ENCODE data around the gene SHMT2. TPM values are rescaled to one million over a fixed set of nuclear protein-coding genes. Genes with fewer than 3 reads are reported as not detected.

SHMT2 gene
- total and polyA plus RNA-seq, 2 donors from 2014 or later, result 49.3 to 70.1 TPM

GRCh38 chr12:57216014-57216911, 13.2 kb upstream of the SHMT2 start, which contains the start of gene NXPH4:
NXPH4 (plus strand) TSS chr12:57216794; CDS start chr12:57216970, 176 bp downstream.
- Histone ChIP-seq H3K4me3 (ENCODE audit: low read length in 3 of 3) (peak within 1 kb of the TSS in 2 of 3 donors; percentile 7 to 39), H3K9ac (ENCODE audit: low read length in 3 of 3) (no peak within 1 kb of the TSS), H3K27me3 (ENCODE audit: control insufficient read depth, insufficient read depth, low read length) (peaks cover 42% of the 10 kb centered on the region), H3K9me3 (ENCODE audit: control insufficient read depth in 2 of 3, insufficient read depth in 1 of 3, low read length in 3 of 3) (no peaks in the 10 kb centered on the region), H3K36me3 (ENCODE audit: control insufficient read depth in 2 of 3, insufficient read depth in 3 of 3, low read length in 3 of 3) (peaks cover 0 to 2% (median 0%) of the 10 kb centered on the region in 3 donors), H3K4me1 (ENCODE audit: control insufficient read depth in 2 of 3, insufficient read depth in 2 of 3, low read depth in 1 of 3, low read length in 3 of 3) (peaks cover 0 to 12% (median 8%) of the 10 kb centered on the region in 3 donors), H3K27ac (ENCODE audit: low read depth in 2 of 2, low read length in 2 of 2) (no peak within 1 kb of the TSS)
- FAIRE-seq (no peak), DNase-seq (peak in 2 of 5 donors; percentile 59 to 71)
- TF ChIP-seq CTCF (IDR thresholded peaks at IDR 0.05; ENCODE audit: borderline replicate concordance, extremely low read depth, insufficient read depth), result no peak
- intact Hi-C loops (cut with DNase I), result no loop called here

- H3K9me3 ChIP-seq (ENCODE audit: control insufficient read depth in 2 of 3, insufficient read depth in 1 of 3, low read length in 3 of 3), result no peaks in the 10 kb centered on the region
- H3K4me1 ChIP-seq (ENCODE audit: control insufficient read depth in 2 of 3, insufficient read depth in 2 of 3, low read depth in 1 of 3, low read length in 3 of 3), result peaks cover 0 to 12% (median 8%) of the 10 kb centered on the region in 3 donors
- H3K9ac ChIP-seq (ENCODE audit: low read length in 3 of 3), result no peak overlapping the region
- peak in 3 of 5 donors; percentile 46 to 66 (median 62) for DNase-seq
- TF ChIP-seq CTCF (IDR thresholded peaks at IDR 0.05; ENCODE audit: borderline replicate concordance, extremely low read depth, insufficient read depth), result no peak
- peak overlapping the region in 2 of 3 donors; percentile 7 to 39 for H3K4me3 ChIP-seq (ENCODE audit: low read length in 3 of 3)
- peaks cover 48% of the 10 kb centered on the region for H3K27me3 ChIP-seq (ENCODE audit: control insufficient read depth, insufficient read depth, low read length)
- no peak for FAIRE-seq
- intact Hi-C loops (cut with DNase I), result no loop called here
- no peaks in the 10 kb centered on the region for H3K36me3 ChIP-seq (ENCODE audit: control insufficient read depth in 2 of 3, insufficient read depth in 3 of 3, low read length in 3 of 3)
- H3K27ac ChIP-seq (ENCODE audit: low read depth in 2 of 2, low read length in 2 of 2), result no peak overlapping the region
Observed at GRCh38 chr12:57216921-57217879, 12.3 kb upstream of the SHMT2 start.

- no peak overlapping the region for H3K9ac ChIP-seq (ENCODE audit: low read length in 3 of 3)
- H3K27me3 ChIP-seq (ENCODE audit: control insufficient read depth, insufficient read depth, low read length), result peaks cover 52% of the 10 kb centered on the region
- H3K4me3 ChIP-seq (ENCODE audit: low read length in 3 of 3), result no peak overlapping the region
- H3K36me3 ChIP-seq (ENCODE audit: control insufficient read depth in 2 of 3, insufficient read depth in 3 of 3, low read length in 3 of 3), result no peaks in the 10 kb centered on the region
- DNase-seq (peak in 1 of 5 donors; percentile 57), FAIRE-seq (no peak)
- intact Hi-C loops (cut with DNase I), result no loop called here
- TF ChIP-seq CTCF (IDR thresholded peaks at IDR 0.05; ENCODE audit: borderline replicate concordance, extremely low read depth, insufficient read depth), result no peak
- H3K27ac ChIP-seq (ENCODE audit: low read depth in 2 of 2, low read length in 2 of 2), result no peak overlapping the region
- no peaks in the 10 kb centered on the region for H3K9me3 ChIP-seq (ENCODE audit: control insufficient read depth in 2 of 3, insufficient read depth in 1 of 3, low read length in 3 of 3)
- peaks cover 0 to 12% (median 8%) of the 10 kb centered on the region in 3 donors for H3K4me1 ChIP-seq (ENCODE audit: control insufficient read depth in 2 of 3, insufficient read depth in 2 of 3, low read depth in 1 of 3, low read length in 3 of 3)
Observed at GRCh38 chr12:57218030-57218853, 11.3 kb upstream of the SHMT2 start.

All from kidney (tissue), 14 donors.